Stimulated activated CD4-positive, alpha-beta T cell treated with anti-CD3 and anti-CD28 coated beads, Interleukin-4, amount 100 ng/mL, for 24 hours (primary cell): Measurements from ENCODE around the gene KCTD21.

Experiments used
- DNase-seq: peaks from one replicate; pipeline ENCODE4 v3.0.0-alpha.2; 2020

KCTD21 gene

GRCh38 chr11:78170874-78171549 is 17.4 kb downstream of the KCTD21 start:
- no peak for DNase-seq

DNA sequence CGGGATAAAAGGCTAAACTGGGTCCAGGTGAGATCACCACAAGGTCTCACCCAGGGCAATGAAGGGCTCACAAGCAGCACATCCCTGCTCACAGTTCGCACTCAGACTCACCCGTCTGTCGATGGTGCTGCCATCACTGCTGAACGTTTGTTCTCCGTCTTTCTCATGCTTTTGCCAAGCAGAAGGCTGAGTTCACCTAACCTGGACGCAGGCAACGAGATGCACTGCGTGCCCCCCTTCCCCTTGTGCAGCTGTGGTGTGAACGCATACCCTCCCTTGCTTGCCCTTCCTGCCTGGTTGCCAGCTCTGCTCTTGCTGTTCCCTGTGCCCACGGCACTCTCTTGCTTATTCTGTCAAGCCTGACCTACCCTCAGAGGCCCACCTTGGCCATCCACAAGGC is 18.0 kb downstream of the KCTD21 start:
- no peak for DNase-seq

DNA sequence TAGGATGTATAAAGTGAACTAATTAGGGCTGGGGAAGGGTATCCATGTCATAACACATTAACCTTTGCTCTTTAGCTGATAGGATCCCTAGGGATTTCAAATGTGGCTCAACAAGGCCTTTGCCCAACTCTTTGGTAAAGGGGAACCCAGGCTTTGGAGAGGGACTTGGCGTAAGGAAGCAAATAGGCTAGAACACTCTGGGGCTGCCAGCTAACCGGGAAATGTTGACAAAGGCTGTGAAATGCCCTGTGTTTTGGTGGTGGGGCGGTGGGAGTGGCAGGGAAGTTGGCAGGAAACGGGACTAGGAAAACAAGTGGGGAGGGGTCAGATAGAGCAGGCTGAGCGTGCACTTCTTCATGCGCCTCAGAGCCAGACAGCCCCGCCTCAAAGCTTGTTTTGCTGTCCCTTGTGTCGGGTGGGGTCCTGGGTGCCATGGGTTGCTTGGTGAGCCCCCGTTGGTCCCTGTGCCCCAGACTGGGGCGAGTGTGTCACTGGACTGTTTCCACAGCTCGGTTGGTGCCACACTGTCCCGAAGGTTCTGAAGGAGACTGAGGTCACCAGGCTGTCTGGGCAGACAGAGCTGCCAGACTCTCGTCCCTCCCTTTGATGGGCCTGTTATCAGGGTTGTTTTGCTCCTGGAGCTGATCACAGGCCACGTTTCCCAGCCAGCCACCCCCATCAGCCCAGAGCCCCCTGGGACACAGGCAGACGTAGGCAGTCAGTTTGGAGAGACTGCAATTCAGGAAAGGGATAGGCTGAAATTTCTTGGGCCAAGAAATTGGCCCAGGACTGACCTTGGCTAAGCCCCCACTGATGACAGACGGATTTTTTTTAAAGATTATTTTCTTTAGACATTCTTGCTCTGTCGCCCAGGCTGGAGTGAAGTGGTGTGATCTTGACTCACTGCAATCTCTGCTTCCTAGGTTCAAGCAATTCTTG is 19.6 kb downstream of the KCTD21 start:
- DNase-seq, result no peak

DNA sequence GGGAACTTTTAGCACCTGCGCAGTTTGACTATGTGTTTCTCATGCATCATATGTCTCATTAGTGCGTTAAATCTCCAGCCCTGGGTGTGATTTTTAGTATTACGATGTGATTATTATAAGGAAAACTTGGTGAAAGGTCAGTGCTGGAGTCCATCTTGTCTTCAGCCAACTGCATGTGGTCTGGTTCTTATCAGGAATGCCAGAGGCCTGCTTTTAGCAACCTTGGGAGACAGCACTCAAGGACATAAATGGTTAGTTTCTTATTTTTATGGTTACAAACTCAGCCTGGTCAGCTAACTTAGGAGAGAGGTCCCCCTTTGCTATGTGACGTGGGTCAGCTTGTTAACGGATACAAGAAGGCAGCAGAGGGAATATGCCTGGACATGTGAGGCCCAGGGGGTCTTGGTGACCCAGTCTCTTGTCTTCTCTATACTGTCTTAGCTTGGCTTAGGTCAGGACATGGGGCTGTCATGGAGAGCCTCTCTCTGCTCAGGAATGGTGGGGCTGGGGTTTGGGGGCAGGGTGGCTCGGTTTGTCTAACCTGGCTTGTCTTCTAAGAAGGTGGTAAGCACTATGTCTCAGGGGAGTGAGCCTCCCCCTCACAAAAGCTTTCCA is 21.5 kb downstream of the KCTD21 start:
- no peak for DNase-seq

- DNase-seq, result no peak
Measured at GRCh38 chr11:78164471-78164870, 24.0 kb downstream of the KCTD21 start.

DNA sequence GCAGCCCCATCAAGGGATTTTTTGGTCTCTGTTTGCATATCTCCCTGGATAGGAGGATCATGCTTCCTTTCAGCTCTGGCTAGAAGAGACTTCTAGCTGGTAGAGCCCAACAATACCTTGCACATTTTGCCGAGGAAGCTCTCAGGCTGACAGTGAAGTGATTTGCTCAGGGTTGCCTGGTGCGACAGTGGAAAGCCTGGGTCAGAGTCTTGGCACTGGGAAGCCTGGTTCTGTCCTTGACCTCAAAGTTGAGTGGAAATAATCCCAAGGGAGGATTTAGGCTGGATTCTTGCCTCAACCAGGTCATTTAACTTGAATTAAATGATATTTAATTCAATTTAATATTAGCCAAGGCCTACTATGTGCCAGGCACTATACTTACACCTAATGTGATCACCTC is 24.6 kb downstream of the KCTD21 start:
- no peak for DNase-seq

GRCh38 chr11:78161962-78162371 is 26.5 kb downstream of the KCTD21 start:
- DNase-seq, result no peak

DNA sequence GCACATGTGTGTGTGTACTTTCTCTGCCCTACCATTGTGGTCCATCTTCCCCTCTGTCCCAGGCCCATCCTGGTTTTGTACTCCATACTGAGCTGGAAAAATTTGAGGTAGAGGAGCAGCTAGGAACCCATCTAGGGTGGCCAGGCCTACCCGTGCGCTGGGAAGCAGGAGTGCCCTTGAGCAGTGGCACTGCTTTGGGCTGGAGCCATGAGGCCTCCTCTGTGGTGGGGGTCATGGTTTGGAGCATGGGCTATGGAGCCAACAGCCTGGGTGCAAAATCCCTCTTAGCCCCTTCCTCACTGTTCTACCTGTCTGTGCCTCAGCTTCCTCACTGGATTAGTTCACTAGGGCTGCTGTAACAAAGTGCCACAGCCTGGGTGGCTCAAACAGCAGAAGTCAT is 27.1 kb downstream of the KCTD21 start:
- DNase-seq, result no peak

DNA sequence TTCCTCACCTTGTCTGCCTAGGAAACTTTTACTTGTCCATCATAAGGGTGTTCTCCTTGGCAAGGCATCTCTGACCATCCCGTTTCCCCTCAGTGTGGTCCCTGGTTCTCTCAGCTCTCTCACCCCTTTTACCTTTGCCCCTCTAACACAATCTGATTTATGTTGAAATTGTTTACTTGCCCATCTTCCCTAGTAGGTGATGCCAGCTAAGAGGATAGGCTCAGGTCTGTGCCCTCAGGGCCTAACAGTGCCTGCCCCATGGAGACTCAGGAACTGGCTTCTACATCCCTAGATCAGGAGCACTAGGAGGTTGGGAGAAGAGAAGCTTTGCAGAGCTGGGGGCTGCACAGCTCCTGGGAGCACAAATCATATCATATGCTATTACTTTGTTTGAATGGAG is 27.9 kb downstream of the KCTD21 start:
- DNase-seq, result no peak

GRCh38 chr11:78158987-78159652 is 29.3 kb downstream of the KCTD21 start:
- DNase-seq, result no peak

DNA sequence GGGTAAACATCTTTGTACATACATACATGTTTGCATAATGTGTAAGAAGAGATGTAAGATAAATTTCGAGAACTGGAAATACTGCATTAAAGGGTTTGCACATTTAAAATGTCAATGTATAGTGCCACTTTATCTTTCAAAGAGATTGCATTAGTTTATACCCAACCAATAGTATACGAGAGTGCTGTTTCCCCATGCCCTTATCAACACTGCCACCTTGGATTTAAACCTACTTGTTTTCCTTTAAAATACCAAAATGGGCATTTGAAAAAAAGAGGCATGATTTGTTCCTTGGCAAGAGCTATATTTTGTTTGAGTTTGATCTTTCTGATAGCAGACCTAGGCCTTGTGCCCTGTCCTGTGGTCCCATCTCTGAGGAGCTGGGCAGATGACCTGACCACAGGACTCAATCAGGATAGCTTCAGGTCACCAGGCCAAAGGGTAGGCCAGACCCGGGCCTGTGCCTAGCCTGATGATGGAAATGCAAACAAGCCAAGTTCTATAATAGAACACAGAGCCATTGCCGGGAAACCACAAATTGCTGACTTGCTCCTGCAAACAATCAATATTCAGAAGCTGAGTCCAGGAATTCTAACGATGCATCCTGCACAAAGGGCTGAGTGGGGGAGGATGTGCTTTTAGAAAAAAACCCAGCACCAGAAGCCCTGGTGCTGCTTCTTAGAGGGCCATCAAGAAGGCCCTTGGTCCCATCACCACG is 32.1 kb downstream of the KCTD21 start:
- DNase-seq, result no peak

- no peak for DNase-seq
Measured at GRCh38 chr11:78151804-78152203, 36.6 kb downstream of the KCTD21 start.

GRCh38 chr11:78150754-78151153 is 37.7 kb downstream of the KCTD21 start:
- no peak for DNase-seq

- no peak for DNase-seq
Measured at GRCh38 chr11:78150346-78150745, 38.1 kb downstream of the KCTD21 start.

DNA sequence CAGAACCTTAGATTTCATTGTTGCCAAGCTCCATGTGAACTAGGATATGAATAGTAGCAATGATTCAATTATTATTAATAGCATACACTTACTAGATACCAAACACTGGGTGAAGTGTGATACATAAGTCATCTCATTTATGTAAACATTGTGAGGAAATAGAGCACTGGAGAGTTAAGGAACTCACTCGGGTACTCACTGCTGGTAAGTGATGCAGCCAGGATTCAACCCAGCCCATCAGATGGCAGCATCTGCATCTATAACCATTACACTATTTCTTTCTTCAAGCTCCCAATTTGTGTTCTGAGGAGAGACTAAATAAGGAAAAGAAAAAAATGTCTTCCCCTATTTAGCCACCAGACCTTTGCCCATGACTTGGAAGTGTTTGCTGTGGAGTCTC is 38.8 kb downstream of the KCTD21 start:
- DNase-seq, result no peak

- DNase-seq, result no peak
Measured at GRCh38 chr11:78147807-78148206, 40.6 kb downstream of the KCTD21 start.

DNA sequence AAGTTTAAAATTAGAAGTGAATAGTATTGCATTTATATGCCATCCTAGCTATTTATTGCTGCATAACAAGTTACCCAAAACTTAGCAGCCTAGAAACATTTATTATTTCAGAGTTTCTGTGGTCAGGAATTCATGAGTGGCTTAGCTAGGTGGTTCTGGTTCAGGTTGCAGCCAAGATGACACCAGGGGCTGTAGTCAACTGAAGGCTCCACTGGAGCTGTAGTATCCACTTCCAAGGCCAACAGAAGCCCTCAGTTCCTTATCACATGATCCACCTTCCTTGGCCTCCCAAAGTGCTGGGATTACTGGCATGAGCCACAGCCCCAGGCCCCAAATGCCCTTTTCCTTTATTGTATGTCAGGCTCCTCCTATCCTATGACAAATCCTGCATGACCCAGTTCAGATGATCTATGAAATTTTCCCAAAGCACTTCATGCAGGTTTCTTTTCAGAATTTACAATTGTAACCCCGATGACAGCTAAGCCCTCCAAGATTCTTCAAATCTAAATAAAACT is 42.9 kb downstream of the KCTD21 start:
- no peak for DNase-seq

GRCh38 chr11:78140392-78141077 is 47.9 kb downstream of the KCTD21 start:
- DNase-seq, result peak; percentile 10

DNA sequence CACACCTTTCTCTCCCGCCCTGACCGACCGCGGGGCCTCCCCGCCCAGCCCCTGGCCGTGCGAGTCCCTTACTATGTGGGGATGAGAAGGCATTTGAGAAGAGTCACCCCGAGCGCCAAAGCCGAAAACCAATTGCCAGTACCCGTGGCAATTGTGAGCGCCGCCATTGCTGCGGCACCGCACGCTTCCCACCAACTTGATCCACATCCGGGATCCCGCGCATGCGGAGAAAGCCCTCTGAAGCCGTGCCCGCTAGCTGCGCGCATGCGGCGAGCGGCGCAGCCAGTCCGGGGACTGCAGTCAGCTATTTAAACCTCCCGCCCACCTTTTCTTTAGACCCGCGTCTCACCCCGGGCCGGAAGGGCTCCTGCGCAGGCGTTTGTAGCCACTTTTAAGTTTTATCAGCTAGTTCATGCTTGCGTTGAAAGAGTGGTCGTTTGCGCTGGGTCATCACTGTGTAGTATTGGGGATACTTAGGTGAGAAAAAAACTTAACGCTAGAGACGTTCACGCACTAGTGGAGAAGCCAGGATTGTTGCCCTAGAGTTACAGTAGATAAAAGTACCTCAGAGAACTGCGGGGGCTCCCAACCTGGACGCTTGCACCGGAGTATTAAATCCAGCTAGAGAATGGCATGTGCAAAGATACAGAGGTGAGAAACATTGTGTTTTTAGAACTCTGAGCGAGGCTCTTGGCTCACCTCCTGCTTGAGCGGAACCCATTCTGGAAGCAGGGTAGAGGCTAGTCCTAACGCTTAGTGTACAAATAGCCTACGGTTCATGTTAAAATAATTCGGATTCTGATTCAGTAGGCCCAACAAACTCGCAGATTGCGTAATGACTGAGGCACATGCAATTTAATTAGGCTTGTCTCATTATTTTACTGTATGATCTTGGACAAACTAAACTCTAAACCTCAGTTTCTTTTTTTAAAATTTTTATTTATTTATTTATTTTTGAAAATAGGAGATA is 48.7 kb downstream of the KCTD21 start, which contains the start of gene ALG8:
ALG8 (minus strand) TSS at position 205 of the 970 bp plus-strand sequence; CDS start at position 167, 38 bp downstream.
- peak; percentile 98 for DNase-seq
